IPS-18c (cell line): ENCODE measurements around the gene SLC12A4.
"Not testable (repeated sequence)": the region's sequence is repeated elsewhere in the genome, so short reads cannot be mapped to it uniquely, and the experiment has no call there.

Source experiments
- H3K4me3 ChIP-seq: 2 replicates; pipeline ENCODE4 v1.7.0; 2013; ENCODE audit warnings: low read depth, mild to moderate bottlenecking, low read length, moderate library complexity; ENCODE audit not compliant: insufficient read depth
- H3K9me3 ChIP-seq: one replicate; pipeline ENCODE4 v1.6.1; 2013; ENCODE audit warnings: mild to moderate bottlenecking, low read length, moderate library complexity; ENCODE audit not compliant: control insufficient read depth, insufficient read depth

Gene SLC12A4

GRCh38 chr16:67924140-67924906 is 44.1 kb downstream of the SLC12A4 start:
- no peak overlapping the region for H3K4me3 ChIP-seq
- H3K9me3 ChIP-seq, result no peaks in the 10 kb centered on the region

GRCh38 chr16:67923414-67924116 is 44.9 kb downstream of the SLC12A4 start:
- H3K9me3 ChIP-seq, result no peaks in the 10 kb centered on the region
- no peak overlapping the region for H3K4me3 ChIP-seq

GRCh38 chr16:67922740-67923139 is 45.7 kb downstream of the SLC12A4 start:
- H3K9me3 ChIP-seq, result no peaks in the 10 kb centered on the region

DNA sequence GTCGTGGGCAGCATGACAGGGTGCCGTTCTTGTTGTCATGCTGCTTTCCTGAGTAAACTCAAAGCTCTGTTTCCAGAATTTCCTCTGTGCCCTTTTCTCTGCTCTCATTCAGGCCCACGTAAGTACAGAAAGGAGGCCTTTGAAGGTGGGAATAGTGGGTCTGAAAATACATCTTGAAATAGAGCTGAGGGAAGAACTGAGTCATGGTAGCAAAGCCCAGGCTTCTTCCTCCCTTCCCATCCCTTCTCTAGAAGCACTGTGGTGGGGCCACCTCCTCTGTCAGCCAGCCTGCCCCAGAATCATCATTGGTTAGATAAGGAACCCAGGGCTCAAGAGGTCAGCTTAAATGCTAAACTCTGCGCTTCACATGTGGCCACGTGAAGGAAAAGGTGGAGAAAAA is 46.2 kb downstream of the SLC12A4 start:
- H3K4me3 ChIP-seq, result no peak overlapping the region
- no peaks in the 10 kb centered on the region for H3K9me3 ChIP-seq

More at GRCh38 chr16:67922740-67923139, 45.7 kb downstream of the SLC12A4 start:
- H3K4me3 ChIP-seq, result no peak overlapping the region

GRCh38 chr16:67919622-67920221 is 48.7 kb downstream of the SLC12A4 start:
- no peak overlapping the region for H3K4me3 ChIP-seq
- H3K9me3 ChIP-seq, result no peaks in the 10 kb centered on the region

GRCh38 chr16:67917852-67918236 is 50.6 kb downstream of the SLC12A4 start:
- Histone ChIP-seq H3K9me3 (no peaks in the 10 kb centered on the region), H3K4me3 (no peak overlapping the region)

- no peak overlapping the region for H3K4me3 ChIP-seq
- H3K9me3 ChIP-seq, result no peaks in the 10 kb centered on the region
Observed at GRCh38 chr16:67917140-67917851, 51.1 kb downstream of the SLC12A4 start.

- H3K9me3 ChIP-seq, result no peaks in the 10 kb centered on the region
- no peak overlapping the region for H3K4me3 ChIP-seq
Observed at GRCh38 chr16:67915831-67916723, 52.4 kb downstream of the SLC12A4 start.

DNA sequence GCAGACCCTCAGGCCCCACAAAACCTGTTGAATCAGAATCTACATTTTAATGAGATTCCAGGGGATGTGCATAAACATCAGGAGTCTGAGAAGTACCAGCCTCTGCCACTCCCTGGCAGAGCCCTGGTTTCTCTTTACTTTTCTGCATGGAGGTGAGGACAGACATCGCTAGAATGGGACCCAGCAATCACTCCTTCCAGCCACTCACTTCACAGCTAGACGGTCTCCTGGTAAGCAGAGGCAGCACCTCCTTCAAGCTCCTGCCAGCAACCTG is 53.0 kb downstream of the SLC12A4 start:
- H3K4me3 ChIP-seq, H3K9me3 ChIP-seq: not testable (repeated sequence)

- H3K9me3 ChIP-seq, result no peaks in the 10 kb centered on the region
- no peak overlapping the region for H3K4me3 ChIP-seq
Observed at GRCh38 chr16:67914758-67915495, 53.5 kb downstream of the SLC12A4 start.

DNA sequence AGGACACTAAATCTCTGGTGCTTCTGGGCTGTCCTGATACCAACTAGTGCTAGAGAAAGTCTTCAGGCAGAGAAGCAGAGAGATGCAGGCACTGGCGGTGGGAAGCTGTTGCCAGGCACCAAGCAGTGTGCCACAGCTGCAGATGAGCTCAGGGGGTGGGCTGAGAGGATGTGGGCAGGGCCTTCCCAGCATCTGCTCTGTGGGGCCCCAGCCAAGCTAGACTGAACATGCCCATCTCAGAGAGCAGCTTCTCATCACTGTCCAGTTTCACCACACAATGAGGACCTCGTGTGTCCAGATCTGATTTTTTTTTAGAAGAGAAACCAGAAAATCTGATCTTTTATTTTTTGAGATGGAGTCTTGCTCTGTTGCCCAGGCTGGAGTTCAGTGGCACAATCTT is 58.3 kb downstream of the SLC12A4 start:
- no peak overlapping the region for H3K4me3 ChIP-seq
- peaks cover 2% of the 10 kb centered on the region for H3K9me3 ChIP-seq

GRCh38 chr16:67909056-67909742 is 59.2 kb downstream of the SLC12A4 start:
- H3K4me3 ChIP-seq, result no peak overlapping the region
- H3K9me3 ChIP-seq, result peaks cover 2% of the 10 kb centered on the region

GRCh38 chr16:67907397-67908180 is 60.8 kb downstream of the SLC12A4 start:
- peaks cover 2% of the 10 kb centered on the region for H3K9me3 ChIP-seq
- no peak overlapping the region for H3K4me3 ChIP-seq

GRCh38 chr16:67902831-67903230 is 65.6 kb downstream of the SLC12A4 start:
- peaks cover 2% of the 10 kb centered on the region for H3K9me3 ChIP-seq
- no peak overlapping the region for H3K4me3 ChIP-seq

DNA sequence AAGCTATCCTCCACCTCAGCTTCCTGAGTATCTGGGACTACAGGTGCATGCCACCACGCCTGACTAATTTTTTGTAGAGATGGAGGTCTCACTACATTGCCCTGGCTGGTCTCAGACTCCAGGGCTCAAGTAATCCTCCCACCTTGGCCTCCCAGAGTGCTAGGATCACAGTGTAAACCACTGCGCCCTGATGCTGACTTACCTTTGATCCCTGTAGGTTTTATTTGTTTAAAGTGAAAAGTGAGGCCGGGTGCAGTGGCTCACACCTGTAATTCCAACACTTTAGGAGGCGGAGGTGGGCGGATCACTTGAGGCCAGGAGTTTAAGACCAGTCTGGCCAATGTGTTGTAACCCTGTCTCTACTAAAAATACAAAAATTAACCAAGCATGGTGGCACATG is 66.7 kb downstream of the SLC12A4 start:
- H3K4me3 ChIP-seq, result no peak overlapping the region
- H3K9me3 ChIP-seq, result no peaks in the 10 kb centered on the region
